HUES48 (cell line): Measurements from ENCODE around the gene KPNA4.

Experiments used
- H3K27ac ChIP-seq: one replicate; pipeline ENCODE4 v1.7.0; 2013; ENCODE audit warnings: low read depth, low read length, inconsistent platforms
- H3K27me3 ChIP-seq: 2 replicates; pipeline ENCODE4 v1.6.1; 2013; ENCODE audit warnings: mild to moderate bottlenecking, low read length; ENCODE audit not compliant: control insufficient read depth, insufficient read depth
- H3K36me3 ChIP-seq: 2 replicates; pipeline ENCODE4 v1.6.1; 2013; ENCODE audit warnings: low read length; ENCODE audit not compliant: control insufficient read depth, insufficient read depth
- H3K4me1 ChIP-seq: 2 replicates; pipeline ENCODE4 v1.6.1; 2013; ENCODE audit warnings: mild to moderate bottlenecking, low read length; ENCODE audit not compliant: control insufficient read depth, insufficient read depth
- H3K4me3 ChIP-seq: 2 replicates; pipeline ENCODE4 v1.5.1; 2013; ENCODE audit warnings: mild to moderate bottlenecking, low read depth, low read length
- H3K9ac ChIP-seq: 2 replicates; pipeline ENCODE4 v1.6.1; 2013; ENCODE audit warnings: mild to moderate bottlenecking, low read depth, low read length, moderate library complexity
- H3K9me3 ChIP-seq: 2 replicates; pipeline ENCODE4 v1.6.1; 2013; ENCODE audit warnings: low read length; ENCODE audit not compliant: control insufficient read depth, insufficient read depth

Gene KPNA4

DNA sequence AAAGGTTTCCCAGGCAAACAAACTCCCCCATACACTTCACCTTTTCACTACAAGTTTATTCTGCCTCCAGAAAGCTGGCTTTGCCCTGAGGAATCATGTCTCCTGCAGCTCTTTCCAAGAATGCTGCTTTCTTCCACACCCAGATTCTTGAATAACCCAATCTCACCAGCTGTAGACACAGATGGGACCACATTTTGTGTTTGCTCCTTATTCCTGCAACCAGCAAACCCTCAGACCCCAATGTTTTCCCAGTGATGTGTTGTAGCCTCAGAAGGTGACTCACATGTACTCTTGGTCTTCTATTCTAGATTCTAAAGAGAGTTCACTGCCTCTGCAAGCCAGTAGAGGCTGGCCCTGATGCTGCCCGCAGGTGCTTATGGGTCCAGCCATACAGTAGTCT, 92.2 kb downstream of the KPNA4 start:
- Histone ChIP-seq H3K4me3 (no peak overlapping the region), H3K4me1 (no peaks in the 10 kb centered on the region), H3K9ac (no peak overlapping the region), H3K36me3 (no peaks in the 10 kb centered on the region), H3K27ac (no peak overlapping the region), H3K9me3 (peaks cover 12% of the 10 kb centered on the region; the same call in 1 of the 2 replicates), H3K27me3 (no peaks in the 10 kb centered on the region)

DNA sequence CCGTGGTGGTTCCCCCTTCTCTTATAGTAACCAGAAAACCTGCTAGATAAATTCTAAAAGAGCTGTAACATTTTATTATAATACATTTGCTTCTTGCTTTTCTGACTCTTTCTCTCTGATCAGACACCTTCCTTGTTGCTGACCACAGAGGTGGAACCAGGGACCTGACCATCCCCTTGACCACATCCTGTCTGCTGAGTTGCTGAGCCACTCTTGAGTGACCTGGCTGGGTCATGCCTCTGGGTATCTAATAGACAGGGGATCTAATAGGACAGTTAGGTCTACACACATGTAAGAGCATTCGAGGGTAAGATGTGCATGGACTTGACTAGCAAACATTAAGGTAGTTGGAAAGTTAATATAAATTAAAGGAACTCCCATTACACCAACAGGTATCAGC, 93.0 kb downstream of the KPNA4 start:
- H3K27ac ChIP-seq: no peak overlapping the region
- no peak overlapping the region for H3K4me3 ChIP-seq
- H3K4me1 ChIP-seq: no peaks in the 10 kb centered on the region
- peaks cover 12% of the 10 kb centered on the region; the same call in 1 of the 2 replicates for H3K9me3 ChIP-seq
- no peaks in the 10 kb centered on the region for H3K27me3 ChIP-seq
- H3K9ac ChIP-seq: no peak overlapping the region
- H3K36me3 ChIP-seq: no peaks in the 10 kb centered on the region

DNA sequence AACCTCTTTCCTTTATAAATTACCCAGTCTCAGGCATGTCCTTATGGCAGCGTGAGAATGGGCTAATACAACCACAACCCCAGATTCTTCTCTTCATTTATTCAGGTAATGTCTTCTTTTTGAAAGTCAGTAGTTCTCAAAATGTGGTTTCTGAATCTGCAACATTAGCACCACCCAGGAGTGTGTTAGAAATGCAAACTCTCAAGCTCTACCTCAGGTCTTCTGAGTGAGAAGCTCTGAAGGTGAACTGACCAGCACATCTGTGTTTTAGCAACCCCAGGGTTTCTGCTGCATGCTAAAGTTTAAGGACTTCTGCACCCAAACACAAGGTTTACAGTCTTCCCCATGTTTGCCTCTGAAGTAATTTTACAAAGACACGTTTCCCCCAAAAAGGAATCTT, 93.5 kb downstream of the KPNA4 start:
- Histone ChIP-seq H3K9me3 (peaks cover 12% of the 10 kb centered on the region; the same call in 1 of the 2 replicates), H3K4me3 (no peak overlapping the region), H3K27ac (no peak overlapping the region)

DNA sequence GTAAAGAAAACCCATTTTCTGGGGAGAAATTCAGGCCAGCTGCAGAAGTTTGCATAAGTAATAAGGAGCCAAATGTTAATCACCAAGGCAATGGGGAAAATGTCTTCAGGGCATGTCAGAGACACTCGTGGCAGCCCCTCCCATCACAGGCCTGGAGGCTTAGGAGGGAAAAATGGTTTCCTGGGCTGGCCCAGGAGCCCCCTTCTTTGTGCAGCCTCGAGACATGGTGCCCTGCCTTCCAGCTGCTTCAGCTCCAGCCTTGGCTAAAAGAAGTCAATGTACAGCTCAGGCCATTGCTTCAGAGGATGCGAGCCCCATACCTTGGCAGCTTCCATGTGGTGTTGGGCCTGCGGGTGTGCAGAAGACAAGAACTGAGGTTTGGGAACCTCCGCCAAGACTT, 95.2 kb downstream of the KPNA4 start:
- Histone ChIP-seq H3K36me3 (no peaks in the 10 kb centered on the region), H3K27me3 (no peaks in the 10 kb centered on the region)

More for the DNA sequence above, 93.5 kb downstream of the KPNA4 start:
- H3K4me1 ChIP-seq: no peaks in the 10 kb centered on the region
- no peaks in the 10 kb centered on the region for H3K36me3 ChIP-seq
- no peaks in the 10 kb centered on the region for H3K27me3 ChIP-seq
- no peak overlapping the region for H3K9ac ChIP-seq

DNA sequence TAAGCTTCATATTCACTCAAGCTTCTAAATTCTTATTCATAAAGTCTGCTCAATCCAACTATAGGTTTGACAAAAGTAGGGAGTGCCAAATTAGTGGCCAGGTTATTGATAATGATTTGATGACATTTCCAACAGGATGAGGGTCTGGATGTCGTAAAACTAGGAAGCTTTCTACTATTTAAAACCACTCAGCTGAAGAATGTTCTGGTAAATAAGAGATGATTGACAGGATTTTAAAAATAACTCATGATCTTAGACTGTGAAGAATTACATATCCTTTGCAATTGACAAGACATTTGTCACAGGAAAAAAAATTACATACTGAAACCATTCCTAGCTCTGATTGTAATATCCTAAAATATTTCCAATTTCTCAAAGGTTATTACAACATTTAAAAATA, 100.4 kb downstream of the KPNA4 start:
- Histone ChIP-seq H3K36me3 (no peaks in the 10 kb centered on the region), H3K9ac (no peak overlapping the region), H3K9me3 (no peaks in the 10 kb centered on the region), H3K4me1 (no peaks in the 10 kb centered on the region), H3K27me3 (peaks cover 6% of the 10 kb centered on the region; the same call in 1 of the 2 replicates), H3K4me3 (no peak overlapping the region), H3K27ac (no peak overlapping the region)

More for the DNA sequence above, 95.2 kb downstream of the KPNA4 start:
- Histone ChIP-seq H3K4me3 (no peak overlapping the region), H3K9ac (no peak overlapping the region), H3K9me3 (peaks cover 12% of the 10 kb centered on the region; the same call in 1 of the 2 replicates), H3K27ac (no peak overlapping the region), H3K4me1 (no peaks in the 10 kb centered on the region)

DNA sequence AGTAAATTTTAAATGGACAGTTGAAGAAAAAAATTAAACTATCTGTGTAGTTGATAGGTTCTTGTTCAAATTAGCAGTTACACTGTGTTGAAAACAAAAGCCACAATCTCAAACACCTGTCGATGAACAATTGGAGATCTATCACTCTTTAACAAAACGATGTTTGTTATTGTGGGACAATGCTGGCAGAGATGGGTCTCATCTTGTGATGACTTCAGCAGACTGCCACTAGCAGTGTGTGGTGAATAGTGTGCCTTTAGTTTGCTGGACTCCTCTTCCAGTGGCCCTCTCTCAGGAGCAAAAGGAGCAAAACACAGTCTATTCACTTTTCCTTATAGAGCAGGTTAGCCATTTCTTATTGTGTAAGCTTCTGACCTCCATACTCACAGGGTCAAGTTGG, 101.0 kb downstream of the KPNA4 start:
- H3K27ac ChIP-seq: no peak overlapping the region
- H3K36me3 ChIP-seq: no peaks in the 10 kb centered on the region
- H3K9me3 ChIP-seq: no peaks in the 10 kb centered on the region
- H3K9ac ChIP-seq: no peak overlapping the region
- no peaks in the 10 kb centered on the region for H3K4me1 ChIP-seq
- H3K27me3 ChIP-seq: peaks cover 6% of the 10 kb centered on the region; the same call in 1 of the 2 replicates
- no peak overlapping the region for H3K4me3 ChIP-seq

DNA sequence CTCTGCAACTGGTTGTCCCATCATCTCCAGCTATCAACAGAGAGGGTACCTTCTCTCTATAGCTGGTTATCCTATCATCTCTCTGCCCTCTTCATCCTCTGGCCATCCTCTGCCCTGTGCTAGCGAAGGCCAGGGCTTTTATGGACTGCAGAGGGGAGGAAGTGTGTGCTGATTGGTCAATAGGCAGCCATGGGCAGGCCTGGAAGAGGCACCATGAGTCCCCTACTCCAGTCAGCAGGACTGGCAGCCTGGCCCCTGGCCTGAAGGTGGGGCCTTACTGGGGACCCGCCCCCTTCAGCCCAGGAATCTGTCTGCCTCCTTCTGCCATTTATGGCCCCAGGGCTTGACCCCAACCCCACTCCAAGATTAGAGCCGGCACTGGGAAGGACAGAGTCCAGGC, 105.3 kb downstream of the KPNA4 start:
- no peak overlapping the region for H3K27ac ChIP-seq
- no peak overlapping the region for H3K4me3 ChIP-seq
- H3K36me3 ChIP-seq: no peaks in the 10 kb centered on the region

DNA sequence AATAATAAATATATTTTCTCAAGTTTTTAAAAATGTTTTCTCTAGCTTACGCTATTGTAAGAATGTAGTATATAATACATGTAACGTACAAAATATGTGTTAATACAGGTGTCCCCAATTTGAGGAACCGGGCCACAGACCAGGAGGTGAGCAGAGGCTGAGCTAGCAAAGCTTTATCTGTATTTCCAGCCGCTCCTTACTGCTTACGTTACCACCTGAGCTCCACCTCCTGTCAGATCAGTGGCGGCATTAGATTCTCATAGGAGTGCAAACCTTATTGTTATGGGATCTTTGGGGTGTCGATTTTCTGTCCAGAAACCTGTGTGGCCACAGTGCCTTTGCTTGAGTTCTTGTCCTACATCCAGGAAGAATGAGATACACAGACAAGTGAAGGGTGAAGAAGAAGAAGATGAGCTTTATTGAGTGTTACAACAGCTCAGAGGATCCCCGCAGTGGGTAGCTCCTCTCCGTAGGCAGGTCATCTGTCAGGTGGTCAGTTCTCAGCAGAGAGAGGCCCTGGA, 105.9 kb downstream of the KPNA4 start:
- H3K9me3 ChIP-seq: no peaks in the 10 kb centered on the region
- H3K27ac ChIP-seq: no peak overlapping the region
- no peak overlapping the region for H3K4me3 ChIP-seq
- peaks cover 6% of the 10 kb centered on the region; the same call in 1 of the 2 replicates for H3K27me3 ChIP-seq
- H3K36me3 ChIP-seq: no peaks in the 10 kb centered on the region
- no peak overlapping the region for H3K9ac ChIP-seq
- no peaks in the 10 kb centered on the region for H3K4me1 ChIP-seq

More for the DNA sequence above, 105.3 kb downstream of the KPNA4 start:
- Histone ChIP-seq H3K27me3 (peaks cover 6% of the 10 kb centered on the region; the same call in 1 of the 2 replicates), H3K4me1 (no peaks in the 10 kb centered on the region), H3K9me3 (no peaks in the 10 kb centered on the region), H3K9ac (no peak overlapping the region)

DNA sequence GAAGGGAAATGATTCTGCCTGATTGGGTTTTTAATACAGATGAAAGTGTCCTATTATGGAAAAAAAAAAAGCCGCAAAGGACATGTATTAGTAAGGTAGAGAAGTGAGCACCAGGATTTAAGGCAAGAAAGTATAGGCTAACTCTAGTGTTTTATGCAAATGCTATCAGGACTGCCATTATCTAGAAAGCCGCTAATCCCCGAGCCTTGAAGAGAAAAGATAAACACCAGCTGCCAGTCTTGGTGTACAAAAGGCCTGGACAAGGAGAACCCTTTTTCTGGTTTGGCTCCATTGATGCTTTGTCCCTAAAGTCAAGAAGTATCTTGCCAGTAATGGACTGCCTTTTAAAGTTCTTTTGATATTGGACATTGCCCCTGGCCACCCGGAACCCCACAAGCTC, 107.2 kb downstream of the KPNA4 start:
- no peaks in the 10 kb centered on the region for H3K36me3 ChIP-seq
- H3K27me3 ChIP-seq: peaks cover 6% of the 10 kb centered on the region; the same call in 1 of the 2 replicates
- H3K9me3 ChIP-seq: no peaks in the 10 kb centered on the region
- H3K4me3 ChIP-seq: no peak overlapping the region
- no peaks in the 10 kb centered on the region for H3K4me1 ChIP-seq
- H3K27ac ChIP-seq: no peak overlapping the region
- no peak overlapping the region for H3K9ac ChIP-seq

DNA sequence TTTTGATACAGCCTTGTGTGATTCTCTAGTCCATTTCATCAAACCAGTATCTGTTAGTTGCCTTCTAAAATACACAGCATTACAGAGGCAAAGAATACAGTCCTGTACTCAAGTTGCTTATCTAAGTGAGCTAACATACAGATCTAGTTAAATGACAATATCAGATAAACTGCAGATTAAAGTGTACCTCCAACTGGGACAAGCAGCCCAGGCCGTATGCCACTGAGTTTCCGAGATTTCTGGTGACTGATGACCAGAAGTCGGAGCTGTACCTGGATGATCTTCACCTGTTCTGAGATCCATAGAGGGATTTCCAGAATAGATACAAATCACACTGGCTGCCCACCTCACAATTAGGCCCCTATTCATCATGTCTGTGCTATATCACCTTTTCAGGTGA, 109.5 kb downstream of the KPNA4 start:
- Histone ChIP-seq H3K9me3 (no peaks in the 10 kb centered on the region), H3K9ac (no peak overlapping the region), H3K36me3 (no peaks in the 10 kb centered on the region), H3K4me1 (peaks cover 2% of the 10 kb centered on the region), H3K27me3 (no peaks in the 10 kb centered on the region), H3K27ac (no peak overlapping the region), H3K4me3 (no peak overlapping the region)

DNA sequence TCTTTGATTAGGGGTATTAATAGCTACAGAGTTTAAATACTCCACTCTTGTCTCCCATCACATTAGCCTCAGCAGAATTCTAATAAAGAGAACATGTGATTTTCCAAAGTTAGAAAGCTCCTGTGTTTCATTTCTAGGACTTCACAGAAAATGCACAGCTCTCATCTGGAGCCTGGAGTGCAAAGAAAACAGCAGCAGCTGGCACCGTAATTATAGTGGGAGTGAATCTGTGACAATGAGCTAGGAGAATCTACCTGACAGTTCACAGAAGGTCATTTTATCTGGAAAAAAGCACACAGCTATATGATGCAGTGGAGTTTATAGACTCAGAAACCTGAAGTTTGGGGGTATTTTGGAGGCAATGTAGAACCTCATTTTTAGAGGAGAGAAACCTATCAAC, 110.4 kb downstream of the KPNA4 start:
- Histone ChIP-seq H3K27me3 (no peaks in the 10 kb centered on the region), H3K4me3 (no peak overlapping the region), H3K36me3 (no peaks in the 10 kb centered on the region), H3K9me3 (no peaks in the 10 kb centered on the region), H3K4me1 (peaks cover 9% of the 10 kb centered on the region), H3K27ac (no peak overlapping the region), H3K9ac (no peak overlapping the region)
